HCT116 (cell line): ENCODE data around the gene NAT9. TPM values are rescaled to one million over a fixed set of nuclear protein-coding genes. Genes with fewer than 3 reads are reported as not detected.

Source experiments
- ATAC-seq: fragments of 200-7000 bp; cut with Tn5 transposase; 2 replicates; pipeline ENCODE4 v1.9.1; 2020; ENCODE audit warnings: mild to moderate bottlenecking, moderate library complexity
- BruUV-seq: library from RNA; stranded (reverse); fragments of 400-500 nt; replicated peaks from 2 replicates; lab custom pipeline; 2021; lab: Mats Ljungman, UMichigan
- CTCF ChIA-PET: fragments of 300-600 bp; sonication (Branson Sonifier 250); formaldehyde crosslinking; loops from one replicate; lab custom pipeline; 2021; ENCODE audit warnings: antibody characterized with exemption; lab: Charles Lee
- POLR2A ChIA-PET: fragments of 300-600, 350-600 bp; sonication (Branson Sonifier 250); formaldehyde crosslinking; loops from one replicate; lab custom pipeline; 2021; ENCODE audit warnings: antibody characterized with exemption; lab: Charles Lee
- RAD21 ChIA-PET, 2 experiments: fragments of 300-600 bp; sonication (Branson Sonifier 250); formaldehyde crosslinking; loops; one replicate each; lab custom pipeline; 2023; ENCODE audit warnings: low total read pairs in 2 of 2; ENCODE audit not compliant: uncharacterized antibody in 2 of 2, unreplicated experiment in 2 of 2, low non-redundant PET in 1 of 2; lab: Charles Lee
- DNase-seq: peaks from one replicate; pipeline ENCODE4 v3.0.0-alpha.2; 2010; ENCODE audit warnings: low read depth, low spot score
- H2AFZ ChIP-seq: fragments of 200-600 bp; shearing (Covaris generic), sonication (generic); 2 replicates; pipeline ENCODE4 v1.6.1; 2017; ENCODE audit warnings: low read depth, mixed run types, mixed read lengths, antibody characterized with exemption, low read length; ENCODE audit not compliant: poor library complexity, severe bottlenecking
- H3K27ac ChIP-seq: 2 replicates; pipeline ENCODE4 v1.5.1; 2012; ENCODE audit warnings: low read depth, low read length
- H3K27me3 ChIP-seq: fragments of 200-600 bp; sonication (generic); 2 replicates; pipeline ENCODE4 v1.6.1; 2016; ENCODE audit warnings: mixed run types, low read length, mixed read lengths; ENCODE audit not compliant: insufficient read depth
- H3K36me3 ChIP-seq, 2 experiments: fragments of 200-500 bp in 1 of 2; fragments of 200-600 bp in 1 of 2; sonication (Bioruptor generic) in 1 of 2; sonication (generic) in 1 of 2; 2 replicates each; pipeline versions ENCODE4 v1.5.1 to v1.6.1; 2014 to 2016; ENCODE audit warnings: low read length in 2 of 2, inconsistent platforms in 1 of 2, mixed read lengths in 1 of 2, mixed run types in 1 of 2; ENCODE audit not compliant: insufficient read depth in 2 of 2, control insufficient read depth in 1 of 2
- H3K4me1 ChIP-seq, 2 experiments: fragments of 200-600 bp in 1 of 2; sonication (generic) in 1 of 2; 2 replicates each; pipeline versions ENCODE4 v1.5.1 to v1.6.1; 2012 to 2017; ENCODE audit warnings: low read length in 2 of 2, inconsistent platforms in 1 of 2, mild to moderate bottlenecking in 1 of 2, mixed read lengths in 1 of 2, mixed run types in 1 of 2, moderate library complexity in 1 of 2; ENCODE audit not compliant: insufficient read depth in 2 of 2, control insufficient read depth in 1 of 2
- H3K4me2 ChIP-seq: fragments of 200-600 bp; sonication (generic); 2 replicates; pipeline ENCODE4 v1.6.1; 2017; ENCODE audit warnings: mixed run types, low read length, mixed read lengths
- H3K4me3 ChIP-seq, 2 experiments: fragments of 200-600 bp in 1 of 2; sonication (generic) in 1 of 2; replicated peaks in 1 of 2; 2 replicates each; pipeline ENCODE4 v1.5.1; 2011 to 2016; ENCODE audit warnings: low read length in 2 of 2, control low read depth in 1 of 2, low read depth in 1 of 2, mild to moderate bottlenecking in 1 of 2, mixed read lengths in 1 of 2, mixed run types in 1 of 2
- H3K79me2 ChIP-seq: fragments of 200-600 bp; sonication (generic); 2 replicates; pipeline ENCODE4 v1.6.1; 2017; ENCODE audit warnings: mild to moderate bottlenecking, mixed run types, low read length, moderate library complexity, mixed read lengths; ENCODE audit not compliant: insufficient read depth
- H3K9ac ChIP-seq: fragments of 200-600 bp; sonication (generic); 2 replicates; pipeline ENCODE4 v1.6.1; 2016; ENCODE audit warnings: low read length, mixed read lengths
- H3K9me2 ChIP-seq: fragments of 200-600 bp; sonication (generic), shearing (Covaris generic); 2 replicates; pipeline ENCODE4 v1.6.1; 2017; ENCODE audit warnings: mixed run types, mild to moderate bottlenecking, moderate library complexity; ENCODE audit not compliant: insufficient read depth
- H3K9me3 ChIP-seq, 2 experiments: fragments of 200-500 bp in 1 of 2; fragments of 200-600 bp in 1 of 2; sonication (Bioruptor generic) in 1 of 2; sonication (generic) in 1 of 2; 2 replicates each; pipeline ENCODE4 v1.6.1; 2014 to 2017; ENCODE audit warnings: low read length in 2 of 2, mixed read lengths in 2 of 2, inconsistent platforms in 1 of 2, low read depth in 1 of 2, mild to moderate bottlenecking in 1 of 2, mixed run types in 1 of 2, moderate library complexity in 1 of 2; ENCODE audit not compliant: control insufficient read depth in 1 of 2, insufficient read depth in 1 of 2
- H4K20me1 ChIP-seq: fragments of 200-600 bp; sonication (generic), shearing (Covaris generic); 2 replicates; pipeline ENCODE4 v1.6.1; 2017; ENCODE audit warnings: mixed run types, mild to moderate bottlenecking, moderate library complexity; ENCODE audit not compliant: insufficient read depth
- ATF3 ChIP-seq: IDR thresholded peaks from 2 replicates; pipeline ENCODE4 v1.6.1; 2012
- CEBPB ChIP-seq: IDR thresholded peaks from 2 replicates; pipeline ENCODE4 v1.6.1; 2012; ENCODE audit warnings: low read depth
- CTCF ChIP-seq, 3 experiments: fragments of 200-600 bp in 1 of 3; sonication (generic) in 1 of 3; IDR thresholded peaks in 2 of 3; conservative IDR thresholded peaks in 1 of 3; 2 replicates each; pipeline ENCODE4 v1.5.1; 2012 to 2017; ENCODE audit warnings: low read depth in 2 of 3, low read length in 2 of 3, antibody characterized with exemption in 1 of 3, borderline replicate concordance in 1 of 3, control low read depth in 1 of 3, mild to moderate bottlenecking in 1 of 3, mixed read lengths in 1 of 3, mixed run types in 1 of 3, moderate library complexity in 1 of 3; ENCODE audit not compliant: insufficient read depth in 1 of 3
- EGR1 ChIP-seq: IDR thresholded peaks from 2 replicates; pipeline ENCODE4 v1.6.1; 2012; ENCODE audit warnings: low read depth
- ELF1 ChIP-seq: IDR thresholded peaks from 2 replicates; pipeline ENCODE4 v1.6.1; 2012; ENCODE audit warnings: low read depth, borderline replicate concordance
- EZH2 ChIP-seq: fragments of 200-600 bp; sonication (generic); IDR thresholded peaks from 2 replicates; pipeline ENCODE4 v1.6.1; 2017; ENCODE audit warnings: antibody characterized with exemption, mixed run types
- EZH2phosphoT487 ChIP-seq: fragments of 200-600 bp; IDR thresholded peaks from 2 replicates; pipeline ENCODE4 v1.6.1; 2018; ENCODE audit warnings: antibody characterized with exemption, borderline replicate concordance
- FOSL1 ChIP-seq: IDR thresholded peaks from 2 replicates; pipeline ENCODE4 v1.6.1; 2012; ENCODE audit warnings: low read depth
- MAX ChIP-seq: IDR thresholded peaks from 2 replicates; pipeline ENCODE4 v1.6.1; 2012
- POLR2A ChIP-seq: IDR thresholded peaks from 2 replicates; pipeline ENCODE4 v1.7.0; 2011; ENCODE audit warnings: borderline replicate concordance; ENCODE audit not compliant: insufficient read depth, insufficient read length; ENCODE audit errors: extremely low read depth
- POLR2AphosphoS5 ChIP-seq: IDR thresholded peaks from 2 replicates; pipeline ENCODE4 v1.6.1; 2011; ENCODE audit warnings: mild to moderate bottlenecking, low read depth, low read length, moderate library complexity
- REST ChIP-seq: IDR thresholded peaks from 2 replicates; pipeline ENCODE4 v1.6.1; 2012; ENCODE audit warnings: low read depth
- SIN3A ChIP-seq: IDR thresholded peaks from 2 replicates; pipeline ENCODE4 v1.6.1; 2012; ENCODE audit warnings: low read depth
- SP1 ChIP-seq: IDR thresholded peaks from 2 replicates; pipeline ENCODE4 v1.6.1; 2012; ENCODE audit warnings: low read depth
- SRF ChIP-seq: IDR thresholded peaks from 2 replicates; pipeline ENCODE4 v1.6.1; 2012; ENCODE audit warnings: low read depth
- TCF7L2 ChIP-seq: IDR thresholded peaks from 2 replicates; pipeline ENCODE4 v1.7.0; 2011; ENCODE audit warnings: borderline replicate concordance, inconsistent platforms; ENCODE audit not compliant: insufficient read depth, insufficient read length; ENCODE audit errors: extremely low read depth
- YY1 ChIP-seq: IDR thresholded peaks from 2 replicates; pipeline ENCODE4 v1.6.1; 2011; ENCODE audit warnings: low read length, low read depth, moderate library complexity, mild to moderate bottlenecking; ENCODE audit not compliant: insufficient replicate concordance; ENCODE audit errors: extremely low read depth
- ZNF274 ChIP-seq: fragments of 200-500 bp; sonication (Bioruptor generic); IDR thresholded peaks from 2 replicates; pipeline ENCODE4 v1.6.1; 2014; ENCODE audit warnings: mild to moderate bottlenecking, low read depth, low read length, inconsistent platforms
- intact Hi-C: fragments of 100-400 bp; cut with micrococcal nuclease; formaldehyde crosslinking; loops from 2 replicates; pipeline ENCODE4 v1.10.0; 2022
- total RNA-seq: library from RNA; stranded (reverse); gene quantifications from one replicate; pipeline ENCODE4 v1.2.1, GENCODE V29; 2021; ENCODE audit not compliant: unreplicated experiment

The NAT9 gene
- total RNA-seq, 1 experiment from 2014 or later: 88.7 TPM

GRCh38 chr17:74767111-74767516, 9.0 kb downstream of the NAT9 start:
- H3K9me2 ChIP-seq: no peaks in the 10 kb centered on the region
- ChIA-PET RAD21 (interaction anchor here in 1 of 2 experiments (0.8 kb wide), 1 partner anchor 23 kb away, joined by 3 read pairs; no protein-coding TSS in a partner anchor), CTCF (interaction anchor here (1.4 kb wide), 1 partner anchor 22 kb away, joined by 3 read pairs; no protein-coding TSS in a partner anchor), POLR2A (interaction anchor here (1.2 kb wide), 1 partner anchor 9 kb away, joined by 3 read pairs; no protein-coding TSS in a partner anchor)
- H3K4me1 ChIP-seq: peaks cover 3 to 24% of the 10 kb centered on the region in 2 experiments; a peak in 2 of 4 replicates
- no peak for DNase-seq
- no peaks in the 10 kb centered on the region for H4K20me1 ChIP-seq
- no peak for ATAC-seq
- H2AFZ ChIP-seq: no peak overlapping the region
- H3K79me2 ChIP-seq: peaks cover 3% of the 10 kb centered on the region; the same call in 1 of the 2 replicates
- H3K27ac ChIP-seq: no peak overlapping the region; the same call in 1 of the 2 replicates
- BruUV-seq: no TSS peak
- H3K27me3 ChIP-seq: no peaks in the 10 kb centered on the region
- H3K9me3 ChIP-seq: no peaks in the 10 kb centered on the region
- TF ChIP-seq POLR2AphosphoS5: no peak
- no peak for TF ChIP-seq YY1
- no peak for TF ChIP-seq SIN3A
- TF ChIP-seq ELF1: no peak
- no peak for TF ChIP-seq POLR2A
- TF ChIP-seq CEBPB: no peak
- TF ChIP-seq REST: no peak
- no peak for TF ChIP-seq EZH2
- TF ChIP-seq MAX: no peak
- no peak for TF ChIP-seq EGR1
- TF ChIP-seq FOSL1: no peak
- TF ChIP-seq TCF7L2: no peak
- no peak for TF ChIP-seq EZH2phosphoT487
- no peak for TF ChIP-seq ZNF274
- no peak for TF ChIP-seq SRF
- no peak for TF ChIP-seq ATF3
- TF ChIP-seq CTCF (IDR thresholded peaks at IDR 0.05 in 2 of 3, conservative IDR thresholded peaks at IDR 0.05 in 1 of 3; ENCODE audit: borderline replicate concordance in 1 of 3, insufficient read depth in 1 of 3, low read depth in 2 of 3, low read length in 2 of 3): no peak
- TF ChIP-seq SP1: no peak
- H3K36me3 ChIP-seq: peaks cover 12 to 26% of the 10 kb centered on the region in 2 experiments; a peak in 3 of 4 replicates
- H3K9ac ChIP-seq: no peak overlapping the region
- no peak overlapping the region for H3K4me2 ChIP-seq
- no peak overlapping the region for H3K4me3 ChIP-seq
- intact Hi-C loops: no loop called here
